GM12872 (cell line): Measurements from ENCODE around the gene SLC24A1.

Source experiments
- TF ChIP-seq, protein P1 (sequence below): IDR thresholded peaks from 3 replicates; pipeline ENCODE4 v1.5.1; 2011; ENCODE audit warnings: low read depth, mild to moderate bottlenecking, low read length, moderate library complexity; ENCODE audit not compliant: insufficient read depth

Gene SLC24A1

DNA sequence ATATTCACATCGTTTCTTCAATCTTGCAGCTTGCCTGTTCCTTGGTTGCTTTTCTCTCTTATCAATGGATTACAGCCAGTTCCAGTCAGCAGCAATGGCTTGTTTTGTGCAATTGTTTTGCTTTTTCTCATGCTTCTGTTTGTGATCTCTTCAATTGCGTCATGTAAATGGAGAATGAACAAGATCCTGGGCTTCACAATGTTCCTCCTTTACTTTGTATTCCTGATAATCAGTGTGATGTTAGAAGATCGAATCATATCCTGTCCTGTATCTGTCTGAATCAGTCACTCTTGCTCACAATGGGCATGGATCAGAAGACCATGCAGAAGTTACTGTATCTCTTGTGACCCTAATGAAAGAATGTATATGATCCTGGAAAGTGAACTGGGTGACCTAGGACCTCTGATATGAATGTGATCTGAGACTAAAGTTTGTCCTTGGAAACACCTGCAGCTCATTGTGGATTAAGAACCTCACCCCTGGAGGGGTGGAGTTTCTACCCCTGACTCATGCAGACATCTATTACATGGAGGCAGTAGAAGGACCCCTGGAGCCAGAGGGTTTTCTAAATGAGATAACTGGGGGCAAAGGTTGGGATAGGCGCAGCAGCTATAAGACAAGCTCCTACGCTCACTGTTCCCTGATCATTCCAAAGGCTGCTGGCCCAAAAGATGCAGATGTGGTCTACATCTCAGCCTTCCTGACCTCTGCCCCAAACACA, 32.2 kb downstream of the SLC24A1 start:
- TF ChIP-seq, protein P1, sequence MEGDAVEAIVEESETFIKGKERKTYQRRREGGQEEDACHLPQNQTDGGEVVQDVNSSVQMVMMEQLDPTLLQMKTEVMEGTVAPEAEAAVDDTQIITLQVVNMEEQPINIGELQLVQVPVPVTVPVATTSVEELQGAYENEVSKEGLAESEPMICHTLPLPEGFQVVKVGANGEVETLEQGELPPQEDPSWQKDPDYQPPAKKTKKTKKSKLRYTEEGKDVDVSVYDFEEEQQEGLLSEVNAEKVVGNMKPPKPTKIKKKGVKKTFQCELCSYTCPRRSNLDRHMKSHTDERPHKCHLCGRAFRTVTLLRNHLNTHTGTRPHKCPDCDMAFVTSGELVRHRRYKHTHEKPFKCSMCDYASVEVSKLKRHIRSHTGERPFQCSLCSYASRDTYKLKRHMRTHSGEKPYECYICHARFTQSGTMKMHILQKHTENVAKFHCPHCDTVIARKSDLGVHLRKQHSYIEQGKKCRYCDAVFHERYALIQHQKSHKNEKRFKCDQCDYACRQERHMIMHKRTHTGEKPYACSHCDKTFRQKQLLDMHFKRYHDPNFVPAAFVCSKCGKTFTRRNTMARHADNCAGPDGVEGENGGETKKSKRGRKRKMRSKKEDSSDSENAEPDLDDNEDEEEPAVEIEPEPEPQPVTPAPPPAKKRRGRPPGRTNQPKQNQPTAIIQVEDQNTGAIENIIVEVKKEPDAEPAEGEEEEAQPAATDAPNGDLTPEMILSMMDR = no peak

DNA sequence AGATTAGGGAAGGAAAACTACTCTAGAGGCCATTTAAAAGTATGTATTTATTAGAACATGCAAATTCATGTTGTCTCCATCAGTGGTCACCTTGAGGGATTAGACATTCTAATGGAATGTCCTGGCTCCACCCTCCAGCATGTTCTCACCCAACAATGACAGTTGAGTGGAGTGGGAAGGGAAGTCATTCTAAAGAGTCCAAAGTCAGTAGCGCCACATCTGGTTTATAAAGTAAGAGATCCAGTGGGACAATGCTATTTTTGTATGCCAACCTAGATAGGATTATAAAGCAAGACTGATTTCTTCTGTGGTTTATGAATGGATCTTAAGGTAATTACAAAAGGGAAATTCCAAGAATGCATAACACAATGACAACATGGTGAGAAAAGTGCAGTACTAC, 33.3 kb downstream of the SLC24A1 start:
- TF ChIP-seq, protein P1 = no peak

DNA sequence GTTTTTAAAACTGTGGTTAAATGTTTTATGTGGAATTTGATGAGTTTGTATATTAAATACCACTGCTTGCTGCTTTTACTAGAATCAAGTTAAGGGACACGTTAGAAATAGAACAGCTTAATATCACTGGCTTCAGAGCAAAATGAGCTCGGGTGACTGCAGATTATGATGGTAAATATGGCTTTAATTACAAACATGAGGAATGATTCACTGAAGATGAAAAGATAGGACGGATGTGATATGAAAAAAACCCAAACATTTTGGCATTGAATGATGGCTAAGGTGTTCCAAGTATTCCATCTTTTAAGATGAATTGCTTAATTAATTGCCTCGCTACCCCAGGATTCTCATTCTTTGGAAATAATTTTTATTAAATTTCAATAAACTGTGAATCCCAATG, 33.7 kb downstream of the SLC24A1 start:
- TF ChIP-seq, protein P1 = no peak

DNA sequence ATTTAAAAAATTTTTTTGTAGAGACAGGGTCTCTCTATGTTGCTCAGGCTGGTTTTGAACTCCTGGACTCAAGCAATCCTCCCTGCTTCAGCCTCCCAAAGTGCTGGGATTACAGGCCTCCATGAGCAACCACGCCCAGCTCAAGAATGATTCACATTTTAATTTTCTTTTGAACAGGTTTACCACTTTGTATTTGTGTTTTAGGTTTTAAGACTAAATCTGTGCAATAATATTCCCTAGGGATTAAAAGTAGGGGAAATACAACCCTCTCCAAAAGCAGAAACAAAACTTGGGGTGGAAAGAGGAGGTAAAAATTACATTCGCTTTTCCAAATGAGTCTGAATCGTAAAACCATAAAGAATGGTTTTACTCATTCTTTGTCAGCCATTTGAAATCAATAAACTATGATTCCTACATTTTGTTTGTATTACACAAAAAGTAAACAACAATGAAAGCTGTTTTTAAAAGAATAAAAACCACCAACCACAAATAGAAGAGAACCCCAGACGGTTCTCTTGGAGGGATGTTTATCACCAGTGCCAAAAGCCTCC, 37.8 kb downstream of the SLC24A1 start:
- TF ChIP-seq, protein P1 = no peak

DNA sequence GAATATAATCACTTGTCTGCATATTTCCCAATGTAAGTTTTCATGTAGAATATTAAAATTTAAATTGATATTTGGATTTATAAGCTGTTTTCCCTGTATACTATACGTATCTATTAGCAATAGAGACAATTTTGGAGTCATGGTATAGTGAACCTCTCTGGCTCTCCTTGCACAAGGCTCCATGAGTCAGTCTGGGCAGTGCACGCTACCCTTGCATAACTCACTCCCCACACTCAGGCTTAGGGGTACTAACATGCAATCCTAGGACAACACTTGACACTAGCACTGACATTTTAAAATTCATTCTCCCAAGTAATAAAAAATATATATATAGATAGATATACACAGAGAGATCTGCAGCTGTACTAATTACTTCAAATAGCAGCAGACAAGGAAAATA, 39.2 kb downstream of the SLC24A1 start:
- TF ChIP-seq, protein P1 = no peak

DNA sequence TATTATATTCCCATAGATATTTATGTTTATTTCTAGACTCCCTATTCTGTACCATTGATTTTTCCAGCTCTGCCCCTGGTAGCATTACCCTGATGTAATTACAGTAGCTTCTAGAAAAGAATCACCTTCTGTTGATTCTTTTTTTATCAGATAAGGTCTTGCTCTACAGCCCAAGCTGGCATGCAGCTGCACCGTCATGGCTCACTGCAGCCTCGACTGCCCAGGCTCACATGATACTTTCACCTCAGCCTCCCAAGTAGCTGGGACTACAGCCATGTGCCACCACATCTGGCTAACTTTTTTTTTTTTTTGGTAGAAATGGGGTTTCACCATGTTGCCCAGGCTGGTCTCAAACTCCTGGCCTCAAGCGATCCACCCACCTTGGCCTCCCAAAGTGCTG, 41.8 kb downstream of the SLC24A1 start:
- TF ChIP-seq, protein P1 = no peak

DNA sequence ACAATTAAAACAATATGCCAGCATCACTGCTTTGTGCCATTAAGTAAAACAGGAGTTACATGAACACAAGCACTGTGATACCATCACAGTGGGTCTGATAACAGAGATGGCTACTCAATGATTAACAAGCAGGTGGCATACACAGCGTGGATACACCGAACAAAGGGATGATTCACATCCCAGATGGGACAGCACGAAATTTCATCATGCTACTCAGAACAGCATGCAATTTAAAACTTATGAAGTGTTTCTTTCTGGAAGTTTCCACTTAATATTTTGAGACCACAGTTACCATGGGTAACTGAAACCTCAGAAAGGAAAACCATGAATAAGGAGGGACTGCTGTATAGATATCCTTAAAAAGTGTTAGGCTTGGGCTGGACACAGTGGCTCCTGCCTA, 44.5 kb downstream of the SLC24A1 start:
- TF ChIP-seq, protein P1 = no peak
